Measurements from ENCODE around the gene PLA1A. TPM values are rescaled to one million over a fixed set of nuclear protein-coding genes. Genes with fewer than 3 reads are reported as not detected.

The PLA1A gene
- polyA plus RNA-seq, 3 donors: 0.36 TPM; not detected in 2

GRCh38 chr3:119647843-119648575 lies 50.3 kb downstream of the PLA1A start:
- Mint-ChIP-seq H3K9me3 (peaks cover 0 to 2% (median 0%) of the 10 kb centered on the region in 7 donors), H3K36me3 (peaks cover 5 to 13% of the 10 kb centered on the region in 2 donors), H3K27me3 (ENCODE audit: low read depth in 3 of 3) (peaks cover 0 to 2% (median 1%) of the 10 kb centered on the region in 3 donors), H3K27ac (peak overlapping the region in 1 of 7 donors; percentile 6), H3K4me3 (no peak overlapping the region), H3K4me1 (no peaks in the 10 kb centered on the region)
- Histone ChIP-seq H3K36me3 (replicated peaks in 1 of 2; ENCODE audit: control insufficient read depth in 1 of 2, insufficient read depth in 2 of 2, low read length in 2 of 2) (no peaks in the 10 kb centered on the region), H3K79me2 (ENCODE audit: insufficient read depth, low read length) (no peaks in the 10 kb centered on the region), H4K20me1 (ENCODE audit: insufficient read depth, low read length) (no peaks in the 10 kb centered on the region), H3K9me3 (replicated peaks in 1 of 2; ENCODE audit: control insufficient read depth in 1 of 2, insufficient read depth in 1 of 2, low read length in 2 of 2) (no peaks in the 10 kb centered on the region), H3K4me1 (ENCODE audit: control insufficient read depth in 1 of 2, insufficient read depth in 2 of 2, low read length in 2 of 2) (no peaks in the 10 kb centered on the region), H3K27ac (ENCODE audit: low read depth in 1 of 2, low read length in 2 of 2) (no peak overlapping the region), H2AFZ (ENCODE audit: insufficient read depth, low read depth, low read length, poor library complexity, severe bottlenecking) (no peak overlapping the region), H3K4me2 (replicated peaks; ENCODE audit: extremely low read depth, low read length, poor library complexity, severe bottlenecking) (no peak overlapping the region), H3K27me3 (ENCODE audit: control insufficient read depth in 2 of 2, insufficient read depth in 2 of 2, low read length in 2 of 2) (no peaks in the 10 kb centered on the region), H3K9ac (ENCODE audit: insufficient read depth, low read length, poor library complexity, severe bottlenecking) (no peak overlapping the region), H3K4me3 (replicated peaks in 1 of 3; ENCODE audit: low read depth in 2 of 3, low read length in 3 of 3) (no peak overlapping the region)
- WGBS (ENCODE audit: insufficient coverage): 95% methylated on average over 8 of the region's 12 CpGs
- intact Hi-C loops (cut with micrococcal nuclease): loop anchor here in 1 of 2 donors (10.0 kb wide), 1 partner anchor 63 kb away; no protein-coding TSS in a partner anchor
- no peak for TF ChIP-seq CTCF (IDR thresholded peaks at IDR 0.05)
- DNase-seq: no peak

- peak overlapping the region in 1 of 7 donors; percentile 25 for H3K27ac Mint-ChIP-seq
- no peak overlapping the region for H2AFZ ChIP-seq (ENCODE audit: insufficient read depth, low read depth, low read length, poor library complexity, severe bottlenecking)
- H4K20me1 ChIP-seq (ENCODE audit: insufficient read depth, low read length): no peaks in the 10 kb centered on the region
- H3K9me3 Mint-ChIP-seq: peaks cover 0 to 2% (median 0%) of the 10 kb centered on the region in 7 donors
- WGBS (ENCODE audit: insufficient coverage): no CpG with 5 or more reads among the region's 3 CpGs
- H3K79me2 ChIP-seq (ENCODE audit: insufficient read depth, low read length): no peaks in the 10 kb centered on the region
- no peaks in the 10 kb centered on the region for H3K36me3 ChIP-seq (replicated peaks in 1 of 2; ENCODE audit: control insufficient read depth in 1 of 2, insufficient read depth in 2 of 2, low read length in 2 of 2)
- H3K27ac ChIP-seq (ENCODE audit: low read depth in 1 of 2, low read length in 2 of 2): no peak overlapping the region
- no peak overlapping the region for H3K4me3 ChIP-seq (replicated peaks in 1 of 3; ENCODE audit: low read depth in 2 of 3, low read length in 3 of 3)
- no peak overlapping the region for H3K4me2 ChIP-seq (replicated peaks; ENCODE audit: extremely low read depth, low read length, poor library complexity, severe bottlenecking)
- H3K9ac ChIP-seq (ENCODE audit: insufficient read depth, low read length, poor library complexity, severe bottlenecking): no peak overlapping the region
- no peak for TF ChIP-seq CTCF (IDR thresholded peaks at IDR 0.05)
- no peak overlapping the region for H3K4me3 Mint-ChIP-seq
- no peaks in the 10 kb centered on the region for H3K4me1 ChIP-seq (ENCODE audit: control insufficient read depth in 1 of 2, insufficient read depth in 2 of 2, low read length in 2 of 2)
- H3K9me3 ChIP-seq (replicated peaks in 1 of 2; ENCODE audit: control insufficient read depth in 1 of 2, insufficient read depth in 1 of 2, low read length in 2 of 2): no peaks in the 10 kb centered on the region
- H3K27me3 ChIP-seq (ENCODE audit: control insufficient read depth in 2 of 2, insufficient read depth in 2 of 2, low read length in 2 of 2): no peaks in the 10 kb centered on the region
- no peak for DNase-seq
- peaks cover 6% of the 10 kb centered on the region for H3K4me1 Mint-ChIP-seq
- peaks cover 0 to 3% (median 2%) of the 10 kb centered on the region in 3 donors for H3K27me3 Mint-ChIP-seq (ENCODE audit: low read depth in 3 of 3)
- intact Hi-C loops (cut with micrococcal nuclease): loop anchor here in 1 of 2 donors (10.0 kb wide), 1 partner anchor 65 kb away; no protein-coding TSS in a partner anchor
- H3K36me3 Mint-ChIP-seq: peaks cover 5 to 13% of the 10 kb centered on the region in 2 donors
These were observed 52.1 kb downstream of the PLA1A start for GRCh38 chr3:119649761-119650160.
